HEK293 (cell line): ENCODE results near the gene MCRIP2.

ENCODE experiments used
- CTCF ChIP-seq: fragments of 450-650 bp; formaldehyde crosslinking; IDR thresholded peaks from 2 replicates; pipeline ENCODE4 v1.5.1; 2016; ENCODE audit warnings: missing biosample characterization, missing genetic modification characterization
- ZBTB7A ChIP-seq: fragments of 450-650 bp; formaldehyde crosslinking; IDR thresholded peaks from 2 replicates; pipeline ENCODE4 v1.5.1; 2016; ENCODE audit warnings: low read depth, missing biosample characterization, missing genetic modification characterization
- ZNF184 ChIP-seq: fragments of 450-650 bp; IDR thresholded peaks from 2 replicates; pipeline ENCODE4 v1.5.1; 2018; ENCODE audit warnings: missing biosample characterization, mild to moderate bottlenecking, missing genetic modification characterization
- ZNF350 ChIP-seq: fragments of 450-650 bp; formaldehyde crosslinking; IDR thresholded peaks from 2 replicates; pipeline ENCODE4 v1.5.0; 2017; ENCODE audit warnings: missing biosample characterization, mild to moderate bottlenecking, missing genetic modification characterization
- ZSCAN5A ChIP-seq: fragments of 450-650 bp; formaldehyde crosslinking; IDR thresholded peaks from 2 replicates; pipeline ENCODE4 v1.5.1; 2016; ENCODE audit warnings: missing biosample characterization, missing genetic modification characterization

- TF ChIP-seq ZNF350 (tag by site-specific recombination) (no peak), ZNF184 (no peak), ZBTB7A (tag by site-specific recombination) (no peak), CTCF (no peak), ZSCAN5A (no peak)
Observed at GRCh38 chr16:675884-676564, 34.4 kb downstream of the MCRIP2 start.
